ENCODE results near the gene DNER.
"Not testable (repeated sequence)": the region's sequence is repeated elsewhere in the genome, so short reads cannot be mapped to it uniquely, and the experiment has no call there.

The DNER gene

GRCh38 chr2:229733611-229734245 lies 19.4 kb upstream of the DNER start:
- Histone ChIP-seq H3K9me3 (ENCODE audit: control insufficient read depth, low read length) (peaks cover 8% of the 10 kb centered on the region), H3K36me3 (ENCODE audit: control insufficient read depth, insufficient read depth, low read length) (no peaks in the 10 kb centered on the region), H3K4me1 (ENCODE audit: control insufficient read depth, insufficient read depth, low read length, poor library complexity, severe bottlenecking) (peaks cover 4% of the 10 kb centered on the region), H3K27ac (ENCODE audit: low read depth, low read length, severe bottlenecking) (no peak overlapping the region), H3K4me3 (ENCODE audit: extremely low read depth, insufficient read depth, low read length, poor library complexity, severe bottlenecking) (no peak overlapping the region)
- WGBS, 2 experiments (ENCODE audit: insufficient coverage in 2 of 2): 72 to 78% methylated on average over 1 to 5 of the region's 6 CpGs

- whole genome bisulfite sequencing, 2 experiments (ENCODE audit: insufficient coverage in 2 of 2): 59 to 80% methylated on average over 3 to 5 of the region's 6 CpGs
- Histone ChIP-seq H3K9me3 (ENCODE audit: control insufficient read depth, low read length) (peaks cover 6% of the 10 kb centered on the region), H3K4me1 (ENCODE audit: control insufficient read depth, insufficient read depth, low read length, poor library complexity, severe bottlenecking) (peaks cover 4% of the 10 kb centered on the region)
Measured at GRCh38 chr2:229732897-229733296, 18.5 kb upstream of the DNER start.

GRCh38 chr2:229731916-229732315 lies 17.6 kb upstream of the DNER start:
- no peak overlapping the region for H3K27ac ChIP-seq (ENCODE audit: low read depth, low read length, severe bottlenecking)
- H3K4me3 ChIP-seq (ENCODE audit: extremely low read depth, insufficient read depth, low read length, poor library complexity, severe bottlenecking): no peak overlapping the region
- H3K36me3 ChIP-seq (ENCODE audit: control insufficient read depth, insufficient read depth, low read length): no peaks in the 10 kb centered on the region
- peaks cover 4% of the 10 kb centered on the region for H3K4me1 ChIP-seq (ENCODE audit: control insufficient read depth, insufficient read depth, low read length, poor library complexity, severe bottlenecking)
- WGBS, 2 experiments (ENCODE audit: insufficient coverage in 2 of 2): 76 to 94% methylated on average over 3 of the region's 4 CpGs
- no peaks in the 10 kb centered on the region for H3K9me3 ChIP-seq (ENCODE audit: control insufficient read depth, low read length)

More at GRCh38 chr2:229732897-229733296, 18.5 kb upstream of the DNER start:
- Histone ChIP-seq H3K4me3 (ENCODE audit: extremely low read depth, insufficient read depth, low read length, poor library complexity, severe bottlenecking) (no peak overlapping the region), H3K36me3 (ENCODE audit: control insufficient read depth, insufficient read depth, low read length) (no peaks in the 10 kb centered on the region), H3K27ac (ENCODE audit: low read depth, low read length, severe bottlenecking) (no peak overlapping the region)

GRCh38 chr2:229731363-229731762 lies 17.0 kb upstream of the DNER start:
- Histone ChIP-seq H3K4me1 (ENCODE audit: control insufficient read depth, insufficient read depth, low read length, poor library complexity, severe bottlenecking) (peaks cover 4% of the 10 kb centered on the region), H3K27ac (ENCODE audit: low read depth, low read length, severe bottlenecking) (no peak overlapping the region), H3K36me3 (ENCODE audit: control insufficient read depth, insufficient read depth, low read length) (no peaks in the 10 kb centered on the region), H3K4me3 (ENCODE audit: extremely low read depth, insufficient read depth, low read length, poor library complexity, severe bottlenecking) (no peak overlapping the region), H3K9me3 (ENCODE audit: control insufficient read depth, low read length) (no peaks in the 10 kb centered on the region)
- WGBS, 2 experiments (ENCODE audit: insufficient coverage in 2 of 2): 92 to 95% methylated on average over 3 to 5 of the region's 5 CpGs

GRCh38 chr2:229728370-229728769 lies 14.0 kb upstream of the DNER start:
- H3K27ac ChIP-seq (ENCODE audit: low read depth, low read length, severe bottlenecking): no peak overlapping the region
- no peaks in the 10 kb centered on the region for H3K36me3 ChIP-seq (ENCODE audit: control insufficient read depth, insufficient read depth, low read length)
- no peaks in the 10 kb centered on the region for H3K9me3 ChIP-seq (ENCODE audit: control insufficient read depth, low read length)
- H3K4me1 ChIP-seq (ENCODE audit: control insufficient read depth, insufficient read depth, low read length, poor library complexity, severe bottlenecking): no peaks in the 10 kb centered on the region
- no peak overlapping the region for H3K4me3 ChIP-seq (ENCODE audit: extremely low read depth, insufficient read depth, low read length, poor library complexity, severe bottlenecking)

GRCh38 chr2:229726643-229727042 lies 12.3 kb upstream of the DNER start:
- Histone ChIP-seq H3K36me3 (ENCODE audit: control insufficient read depth, insufficient read depth, low read length) (no peaks in the 10 kb centered on the region), H3K4me3 (ENCODE audit: extremely low read depth, insufficient read depth, low read length, poor library complexity, severe bottlenecking) (no peak overlapping the region), H3K27ac (ENCODE audit: low read depth, low read length, severe bottlenecking) (no peak overlapping the region), H3K9me3 (ENCODE audit: control insufficient read depth, low read length) (no peaks in the 10 kb centered on the region), H3K4me1 (ENCODE audit: control insufficient read depth, insufficient read depth, low read length, poor library complexity, severe bottlenecking) (no peaks in the 10 kb centered on the region)
- WGBS, 2 experiments (ENCODE audit: insufficient coverage in 2 of 2): 93 to 100% methylated on average over 2 of the region's 2 CpGs

- no peak overlapping the region for H3K27ac ChIP-seq (ENCODE audit: low read depth, low read length, severe bottlenecking)
- WGBS, 2 experiments (ENCODE audit: insufficient coverage in 2 of 2): 82 to 91% methylated on average over 7 of the region's 7 CpGs
- no peak overlapping the region for H3K4me3 ChIP-seq (ENCODE audit: extremely low read depth, insufficient read depth, low read length, poor library complexity, severe bottlenecking)
- H3K4me1 ChIP-seq (ENCODE audit: control insufficient read depth, insufficient read depth, low read length, poor library complexity, severe bottlenecking): no peaks in the 10 kb centered on the region
- H3K36me3 ChIP-seq (ENCODE audit: control insufficient read depth, insufficient read depth, low read length): no peaks in the 10 kb centered on the region
- H3K9me3 ChIP-seq (ENCODE audit: control insufficient read depth, low read length): no peaks in the 10 kb centered on the region
Measured at GRCh38 chr2:229725716-229726574, 11.6 kb upstream of the DNER start.

- not testable (repeated sequence) for H3K9me3 ChIP-seq (ENCODE audit: control insufficient read depth, low read length); H3K36me3 ChIP-seq (ENCODE audit: control insufficient read depth, insufficient read depth, low read length); H3K4me3 ChIP-seq (ENCODE audit: extremely low read depth, insufficient read depth, low read length, poor library complexity, severe bottlenecking); H3K27ac ChIP-seq (ENCODE audit: low read depth, low read length, severe bottlenecking); H3K4me1 ChIP-seq (ENCODE audit: control insufficient read depth, insufficient read depth, low read length, poor library complexity, severe bottlenecking)
- 95% methylated on average over 2 of the region's 3 CpGs; no CpG with 5 or more reads in 1 of the 2 experiments for WGBS, 2 experiments (ENCODE audit: insufficient coverage in 2 of 2)
Measured at GRCh38 chr2:229723192-229723591, 8.8 kb upstream of the DNER start.

GRCh38 chr2:229719926-229720647 lies 5.7 kb upstream of the DNER start:
- Histone ChIP-seq H3K9me3 (ENCODE audit: control insufficient read depth, low read length) (no peaks in the 10 kb centered on the region), H3K4me3 (ENCODE audit: extremely low read depth, insufficient read depth, low read length, poor library complexity, severe bottlenecking) (no peak overlapping the region), H3K36me3 (ENCODE audit: control insufficient read depth, insufficient read depth, low read length) (no peaks in the 10 kb centered on the region), H3K4me1 (ENCODE audit: control insufficient read depth, insufficient read depth, low read length, poor library complexity, severe bottlenecking) (peaks cover 1% of the 10 kb centered on the region), H3K27ac (ENCODE audit: low read depth, low read length, severe bottlenecking) (peak overlapping the region; percentile 46)
- WGBS, 2 experiments (ENCODE audit: insufficient coverage in 2 of 2): 64% methylated on average over 2 of the region's 3 CpGs; no CpG with 5 or more reads in 1 of the 2 experiments

- Histone ChIP-seq H3K36me3 (ENCODE audit: control insufficient read depth, insufficient read depth, low read length) (no peaks in the 10 kb centered on the region), H3K9me3 (ENCODE audit: control insufficient read depth, low read length) (no peaks in the 10 kb centered on the region), H3K27ac (ENCODE audit: low read depth, low read length, severe bottlenecking) (no peak overlapping the region), H3K4me3 (ENCODE audit: extremely low read depth, insufficient read depth, low read length, poor library complexity, severe bottlenecking) (no peak overlapping the region), H3K4me1 (ENCODE audit: control insufficient read depth, insufficient read depth, low read length, poor library complexity, severe bottlenecking) (peaks cover 3% of the 10 kb centered on the region)
- WGBS, 2 experiments (ENCODE audit: insufficient coverage in 2 of 2): 71% methylated on average over 1 of the region's 2 CpGs; no CpG with 5 or more reads in 1 of the 2 experiments
Measured at GRCh38 chr2:229718057-229718456, 3.7 kb upstream of the DNER start.

Data from mesodermal cell (in vitro differentiated cells).